WTC11 (cell line): Measurements from ENCODE around the gene MAFB. TPM values are rescaled to one million over a fixed set of nuclear protein-coding genes. Genes with fewer than 3 reads are reported as not detected.

Source experiments
- ATAC-seq: fragments of 200-7000 bp; cut with Tn5 transposase; 2 replicates; pipeline ENCODE4 v1.10.0; 2021; ENCODE audit warnings: mild to moderate bottlenecking, moderate library complexity
- CTCF ChIA-PET: fragments of 300-600 bp; sonication (Branson Sonifier 250); formaldehyde crosslinking; loops from one replicate; lab custom pipeline; 2021; ENCODE audit warnings: antibody characterized with exemption; lab: Charles Lee
- POLR2A ChIA-PET: fragments of 350-600 bp; sonication (Branson Sonifier 250); formaldehyde crosslinking; loops from one replicate; lab custom pipeline; 2021; ENCODE audit warnings: antibody characterized with exemption; lab: Charles Lee
- DNase-seq: peaks from one replicate; pipeline ENCODE4 v3.0.0; 2021; ENCODE audit warnings: low spot score
- H3K27ac Mint-ChIP-seq: 2 replicates; pipeline ENCODE4 v1.8.0; 2021; ENCODE audit warnings: mixed read lengths
- H3K27me3 Mint-ChIP-seq: 2 replicates; pipeline ENCODE4 v1.8.0; 2021; ENCODE audit warnings: low read depth, mild to moderate bottlenecking, moderate library complexity, mixed read lengths
- H3K36me3 Mint-ChIP-seq: 2 replicates; pipeline ENCODE4 v1.8.0; 2021; ENCODE audit warnings: mixed read lengths
- H3K4me1 Mint-ChIP-seq: 2 replicates; pipeline ENCODE4 v1.8.0; 2022; ENCODE audit warnings: mixed read lengths
- H3K4me3 Mint-ChIP-seq: 2 replicates; pipeline ENCODE4 v1.8.0; 2021; ENCODE audit warnings: mild to moderate bottlenecking, moderate library complexity, mixed read lengths
- H3K9me3 Mint-ChIP-seq: 2 replicates; pipeline ENCODE4 v1.8.0; 2021; ENCODE audit warnings: mixed read lengths
- AFF4 ChIP-seq: sonication (generic); formaldehyde crosslinking; IDR thresholded peaks from 2 replicates; pipeline ENCODE4 v1.8.1; 2023; ENCODE audit warnings: mild to moderate bottlenecking, missing genetic modification reagents, borderline replicate concordance
- ATF1 ChIP-seq: sonication (generic); formaldehyde crosslinking; IDR thresholded peaks from 2 replicates; pipeline ENCODE4 v1.8.1; 2023; ENCODE audit warnings: mild to moderate bottlenecking, moderate library complexity, missing genetic modification reagents
- ATF3 ChIP-seq: sonication (generic); formaldehyde crosslinking; conservative IDR thresholded peaks from 2 replicates; pipeline ENCODE4 v1.8.1; 2022; ENCODE audit warnings: mild to moderate bottlenecking, missing genetic modification reagents
- CREM ChIP-seq: sonication (generic); formaldehyde crosslinking; IDR thresholded peaks from 2 replicates; pipeline ENCODE4 v1.8.1; 2022; ENCODE audit warnings: mild to moderate bottlenecking, missing genetic modification reagents, moderate library complexity
- GABPB1 ChIP-seq: sonication (generic); formaldehyde crosslinking; IDR thresholded peaks from 2 replicates; pipeline ENCODE4 v1.8.1; 2023; ENCODE audit warnings: mild to moderate bottlenecking, missing genetic modification reagents
- KAT7 ChIP-seq: sonication (generic); formaldehyde crosslinking; IDR thresholded peaks from 2 replicates; pipeline ENCODE4 v1.8.1; 2023; ENCODE audit warnings: missing genetic modification reagents, mild to moderate bottlenecking, borderline replicate concordance
- MYBL2 ChIP-seq: sonication (generic); formaldehyde crosslinking; IDR thresholded peaks from 2 replicates; pipeline ENCODE4 v1.8.1; 2023; ENCODE audit warnings: mild to moderate bottlenecking, moderate library complexity, missing genetic modification reagents
- NFATC4 ChIP-seq: fragments of 250-450 bp; sonication (Bioruptor Pico); IDR thresholded peaks from 2 replicates; pipeline ENCODE4 v1.9.0; 2021; ENCODE audit warnings: mild to moderate bottlenecking
- NR3C1 ChIP-seq: sonication (generic); formaldehyde crosslinking; conservative IDR thresholded peaks from 2 replicates; pipeline ENCODE4 v1.8.1; 2023; ENCODE audit warnings: low read depth, mild to moderate bottlenecking, missing genetic modification reagents
- OVOL2 ChIP-seq: fragments of 250-450 bp; sonication (Bioruptor Pico); IDR thresholded peaks from 2 replicates; pipeline ENCODE4 v1.9.0; 2021; ENCODE audit warnings: mild to moderate bottlenecking, borderline replicate concordance
- RELA ChIP-seq: sonication (generic); formaldehyde crosslinking; IDR thresholded peaks from 2 replicates; pipeline ENCODE4 v1.8.1; 2022; ENCODE audit warnings: missing genetic modification reagents, mild to moderate bottlenecking, borderline replicate concordance
- TEAD1 ChIP-seq: sonication (generic); formaldehyde crosslinking; IDR thresholded peaks from 2 replicates; pipeline ENCODE4 v1.8.0; 2022; ENCODE audit warnings: mild to moderate bottlenecking, missing genetic modification reagents
- TEAD4 ChIP-seq: sonication (generic); formaldehyde crosslinking; IDR thresholded peaks from 2 replicates; pipeline ENCODE4 v1.8.0; 2022; ENCODE audit warnings: mild to moderate bottlenecking, missing genetic modification reagents
- TP53 ChIP-seq: sonication (generic); formaldehyde crosslinking; IDR thresholded peaks from 2 replicates; pipeline ENCODE4 v1.8.1; 2023; ENCODE audit warnings: mild to moderate bottlenecking, missing genetic modification reagents
- USF1 ChIP-seq: sonication (generic); formaldehyde crosslinking; IDR thresholded peaks from 2 replicates; pipeline ENCODE4 v1.8.0; 2022; ENCODE audit warnings: mild to moderate bottlenecking, missing genetic modification reagents
- ZNF219 ChIP-seq: sonication (generic); formaldehyde crosslinking; IDR thresholded peaks from 2 replicates; pipeline ENCODE4 v1.8.0; 2023; ENCODE audit warnings: missing genetic modification reagents, mild to moderate bottlenecking, borderline replicate concordance
- ZNF425 ChIP-seq: fragments of 250-450 bp; sonication (Bioruptor Pico); conservative IDR thresholded peaks from 2 replicates; pipeline ENCODE4 v1.9.0; 2021; ENCODE audit warnings: mild to moderate bottlenecking
- ZNF671 ChIP-seq: fragments of 250-450 bp; sonication (Bioruptor Pico); IDR thresholded peaks from 2 replicates; pipeline ENCODE4 v1.8.0; 2021; ENCODE audit warnings: mild to moderate bottlenecking
- total RNA-seq: library from RNA; stranded (reverse); gene quantifications from 3 replicates; pipeline ENCODE4 v1.2.3, GENCODE V29; 2021
- TF ChIP-seq, protein P1 (sequence below): sonication (generic); formaldehyde crosslinking; IDR thresholded peaks from 2 replicates; pipeline ENCODE4 v1.8.1; 2023; ENCODE audit warnings: mild to moderate bottlenecking, moderate library complexity, missing genetic modification reagents
- TF ChIP-seq, protein P2 (sequence below): sonication (generic); formaldehyde crosslinking; IDR thresholded peaks from 2 replicates; pipeline ENCODE4 v1.8.1; 2022; ENCODE audit warnings: mild to moderate bottlenecking, missing genetic modification reagents, moderate library complexity, borderline replicate concordance
- TF ChIP-seq, protein P3 (sequence below): sonication (generic); formaldehyde crosslinking; IDR thresholded peaks from 2 replicates; pipeline ENCODE4 v1.8.0; 2023; ENCODE audit warnings: missing genetic modification reagents, mild to moderate bottlenecking, borderline replicate concordance

The MAFB gene
- total RNA-seq, 1 experiment from 2014 or later: 5.3 TPM

- CTCF ChIA-PET: interaction anchor here (1.0 kb wide), 1 partner anchor 812 kb away, joined by 3 read pairs; no protein-coding TSS in a partner anchor
- Mint-ChIP-seq H3K4me1 (peaks cover 52% of the 10 kb centered on the region), H3K27me3 (peaks cover 96% of the 10 kb centered on the region), H3K9me3 (no peaks in the 10 kb centered on the region), H3K4me3 (peak overlapping the region; percentile 77), H3K27ac (no peak overlapping the region), H3K36me3 (peaks cover 6% of the 10 kb centered on the region)
- no peak for ATAC-seq
- POLR2A ChIA-PET: no interaction called here
- DNase-seq: no peak
- TF ChIP-seq ATF3 (no peak), NFATC4 (CRISPR knock-in tag) (no peak), KAT7 (CRISPR knock-in tag) (no peak), TP53 (CRISPR knock-in tag) (no peak), CREM (CRISPR knock-in tag) (no peak), TEAD4 (no peak), ZNF219 (CRISPR knock-in tag) (no peak), AFF4 (no peak), ATF1 (CRISPR knock-in tag) (no peak), TEAD1 (CRISPR knock-in tag) (no peak), GABPB1 (CRISPR knock-in tag) (no peak)
Observed at GRCh38 chr20:40686434-40686882, 2.6 kb downstream of the MAFB start.

DNA sequence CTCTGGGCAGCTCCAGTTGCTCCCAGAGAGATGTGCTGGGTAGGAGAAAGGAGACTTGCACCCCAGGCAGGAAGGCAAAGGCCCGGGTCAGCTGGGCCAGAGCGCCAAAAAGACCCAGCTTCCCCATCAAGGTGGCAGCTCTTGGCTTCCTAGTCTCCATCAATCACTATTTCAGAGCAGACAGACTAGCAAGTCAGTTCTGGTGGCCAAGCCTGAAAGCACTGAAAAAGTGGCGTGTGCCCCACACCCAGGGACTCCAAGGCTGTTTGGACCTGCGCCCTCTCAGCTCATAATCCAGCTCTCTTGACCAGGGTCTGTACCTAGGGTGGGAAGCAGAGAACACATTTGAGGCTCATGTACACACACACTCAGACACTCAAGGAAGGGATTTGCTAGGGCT lies 3.7 kb downstream of the MAFB start:
- peaks cover 96% of the 10 kb centered on the region for H3K27me3 Mint-ChIP-seq
- H3K4me1 Mint-ChIP-seq: peaks cover 44% of the 10 kb centered on the region
- H3K36me3 Mint-ChIP-seq: peaks cover 6% of the 10 kb centered on the region
- ATAC-seq (no peak), DNase-seq (no peak)
- H3K9me3 Mint-ChIP-seq: no peaks in the 10 kb centered on the region
- H3K27ac Mint-ChIP-seq: no peak overlapping the region
- ChIA-PET CTCF (interaction anchor here (1.2 to 2.1 kb wide), 2 partner anchors 22 to 277 kb away, joined by 3 to 7 read pairs; no protein-coding TSS in a partner anchor), POLR2A (no interaction called here)
- H3K4me3 Mint-ChIP-seq: peak overlapping the region; percentile 12; the same call in 1 of the 2 replicates
- no peak for TF ChIP-seq ZNF671 (CRISPR knock-in tag)
- no peak for TF ChIP-seq MYBL2
- TF ChIP-seq, protein P1, sequence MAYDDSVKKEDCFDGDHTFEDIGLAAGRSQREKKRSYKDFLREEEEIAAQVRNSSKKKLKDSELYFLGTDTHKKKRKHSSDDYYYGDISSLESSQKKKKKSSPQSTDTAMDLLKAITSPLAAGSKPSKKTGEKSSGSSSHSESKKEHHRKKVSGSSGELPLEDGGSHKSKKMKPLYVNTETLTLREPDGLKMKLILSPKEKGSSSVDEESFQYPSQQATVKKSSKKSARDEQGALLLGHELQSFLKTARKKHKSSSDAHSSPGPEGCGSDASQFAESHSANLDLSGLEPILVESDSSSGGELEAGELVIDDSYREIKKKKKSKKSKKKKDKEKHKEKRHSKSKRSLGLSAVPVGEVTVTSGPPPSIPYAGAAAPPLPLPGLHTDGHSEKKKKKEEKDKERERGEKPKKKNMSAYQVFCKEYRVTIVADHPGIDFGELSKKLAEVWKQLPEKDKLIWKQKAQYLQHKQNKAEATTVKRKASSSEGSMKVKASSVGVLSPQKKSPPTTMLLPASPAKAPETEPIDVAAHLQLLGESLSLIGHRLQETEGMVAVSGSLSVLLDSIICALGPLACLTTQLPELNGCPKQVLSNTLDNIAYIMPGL (CRISPR knock-in tag): no peak
- TF ChIP-seq, protein P2, sequence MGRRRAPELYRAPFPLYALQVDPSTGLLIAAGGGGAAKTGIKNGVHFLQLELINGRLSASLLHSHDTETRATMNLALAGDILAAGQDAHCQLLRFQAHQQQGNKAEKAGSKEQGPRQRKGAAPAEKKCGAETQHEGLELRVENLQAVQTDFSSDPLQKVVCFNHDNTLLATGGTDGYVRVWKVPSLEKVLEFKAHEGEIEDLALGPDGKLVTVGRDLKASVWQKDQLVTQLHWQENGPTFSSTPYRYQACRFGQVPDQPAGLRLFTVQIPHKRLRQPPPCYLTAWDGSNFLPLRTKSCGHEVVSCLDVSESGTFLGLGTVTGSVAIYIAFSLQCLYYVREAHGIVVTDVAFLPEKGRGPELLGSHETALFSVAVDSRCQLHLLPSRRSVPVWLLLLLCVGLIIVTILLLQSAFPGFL (CRISPR knock-in tag): no peak
- TF ChIP-seq RELA (CRISPR knock-in tag): no peak
- TF ChIP-seq, protein P3, sequence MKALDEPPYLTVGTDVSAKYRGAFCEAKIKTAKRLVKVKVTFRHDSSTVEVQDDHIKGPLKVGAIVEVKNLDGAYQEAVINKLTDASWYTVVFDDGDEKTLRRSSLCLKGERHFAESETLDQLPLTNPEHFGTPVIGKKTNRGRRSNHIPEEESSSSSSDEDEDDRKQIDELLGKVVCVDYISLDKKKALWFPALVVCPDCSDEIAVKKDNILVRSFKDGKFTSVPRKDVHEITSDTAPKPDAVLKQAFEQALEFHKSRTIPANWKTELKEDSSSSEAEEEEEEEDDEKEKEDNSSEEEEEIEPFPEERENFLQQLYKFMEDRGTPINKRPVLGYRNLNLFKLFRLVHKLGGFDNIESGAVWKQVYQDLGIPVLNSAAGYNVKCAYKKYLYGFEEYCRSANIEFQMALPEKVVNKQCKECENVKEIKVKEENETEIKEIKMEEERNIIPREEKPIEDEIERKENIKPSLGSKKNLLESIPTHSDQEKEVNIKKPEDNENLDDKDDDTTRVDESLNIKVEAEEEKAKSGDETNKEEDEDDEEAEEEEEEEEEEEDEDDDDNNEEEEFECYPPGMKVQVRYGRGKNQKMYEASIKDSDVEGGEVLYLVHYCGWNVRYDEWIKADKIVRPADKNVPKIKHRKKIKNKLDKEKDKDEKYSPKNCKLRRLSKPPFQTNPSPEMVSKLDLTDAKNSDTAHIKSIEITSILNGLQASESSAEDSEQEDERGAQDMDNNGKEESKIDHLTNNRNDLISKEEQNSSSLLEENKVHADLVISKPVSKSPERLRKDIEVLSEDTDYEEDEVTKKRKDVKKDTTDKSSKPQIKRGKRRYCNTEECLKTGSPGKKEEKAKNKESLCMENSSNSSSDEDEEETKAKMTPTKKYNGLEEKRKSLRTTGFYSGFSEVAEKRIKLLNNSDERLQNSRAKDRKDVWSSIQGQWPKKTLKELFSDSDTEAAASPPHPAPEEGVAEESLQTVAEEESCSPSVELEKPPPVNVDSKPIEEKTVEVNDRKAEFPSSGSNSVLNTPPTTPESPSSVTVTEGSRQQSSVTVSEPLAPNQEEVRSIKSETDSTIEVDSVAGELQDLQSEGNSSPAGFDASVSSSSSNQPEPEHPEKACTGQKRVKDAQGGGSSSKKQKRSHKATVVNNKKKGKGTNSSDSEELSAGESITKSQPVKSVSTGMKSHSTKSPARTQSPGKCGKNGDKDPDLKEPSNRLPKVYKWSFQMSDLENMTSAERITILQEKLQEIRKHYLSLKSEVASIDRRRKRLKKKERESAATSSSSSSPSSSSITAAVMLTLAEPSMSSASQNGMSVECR (CRISPR knock-in tag): no peak
- no peak for TF ChIP-seq USF1 (CRISPR knock-in tag)
- TF ChIP-seq OVOL2: no peak
- TF ChIP-seq NR3C1 (CRISPR knock-in tag): no peak
- TF ChIP-seq TP53 (CRISPR knock-in tag): no peak
- no peak for TF ChIP-seq ATF3
- TF ChIP-seq ZNF425: no peak
